HG02970 (cell line): Measurements from ENCODE around the gene SLC2A2.

ENCODE experiments used
- ATAC-seq: cut with Tn5 transposase; IDR thresholded peaks from one replicate; pipeline ENCODE4 v1.9.1; 2021; ENCODE audit warnings: mild to moderate bottlenecking, moderate library complexity, moderate number of reproducible peaks; ENCODE audit not compliant: unreplicated experiment, low FRiP score

Gene SLC2A2

GRCh38 chr3:171038342-171038741 lies 11.8 kb upstream of the SLC2A2 start:
- no peak for ATAC-seq

- no peak for ATAC-seq
Observed at GRCh38 chr3:171028779-171029232, 2.3 kb upstream of the SLC2A2 start.

- no peak for ATAC-seq
Observed at GRCh38 chr3:171028025-171028778, 1.7 kb upstream of the SLC2A2 start.

- ATAC-seq = no peak
Observed at GRCh38 chr3:171023566-171023965, 3.0 kb downstream of the SLC2A2 start.

- ATAC-seq = no peak
Observed at GRCh38 chr3:171021377-171021776, 5.1 kb downstream of the SLC2A2 start.

- ATAC-seq = no peak
Observed at GRCh38 chr3:171018156-171018935, 8.2 kb downstream of the SLC2A2 start.

GRCh38 chr3:171013822-171014748 lies 12.4 kb downstream of the SLC2A2 start:
- no peak for ATAC-seq

GRCh38 chr3:171011873-171012336 lies 14.6 kb downstream of the SLC2A2 start:
- no peak for ATAC-seq

- no peak for ATAC-seq
Observed at GRCh38 chr3:171011109-171011872, 15.2 kb downstream of the SLC2A2 start.

GRCh38 chr3:171007316-171007715 lies 19.2 kb downstream of the SLC2A2 start:
- ATAC-seq = no peak

GRCh38 chr3:171005648-171006047 lies 20.9 kb downstream of the SLC2A2 start:
- ATAC-seq = no peak

GRCh38 chr3:171001957-171002694 lies 24.4 kb downstream of the SLC2A2 start:
- ATAC-seq = no peak

GRCh38 chr3:171001250-171001893 lies 25.1 kb downstream of the SLC2A2 start:
- ATAC-seq = no peak

- no peak for ATAC-seq
Observed at GRCh38 chr3:171000281-171000680, 26.2 kb downstream of the SLC2A2 start.

GRCh38 chr3:170999737-171000242 lies 26.7 kb downstream of the SLC2A2 start:
- no peak for ATAC-seq

GRCh38 chr3:170997961-170998913 lies 28.3 kb downstream of the SLC2A2 start:
- ATAC-seq = no peak

GRCh38 chr3:170992854-170993253 lies 33.7 kb downstream of the SLC2A2 start:
- ATAC-seq = no peak
